ENCODE data around the gene NRXN3. TPM values are rescaled to one million over a fixed set of nuclear protein-coding genes. Genes with fewer than 3 reads are reported as not detected.

Gene NRXN3
- polyA plus RNA-seq, 1 of the 3 experiments (the other 2 are of a cell fraction), result 1.6 TPM

GRCh38 chr14:78298298-78298697 is 128.1 kb downstream of the NRXN3 start (continued):
- TF ChIP-seq MAX (IDR thresholded peaks at IDR 0.05; ENCODE audit: low read depth), result no peak

GRCh38 chr14:78302841-78303240 is 132.7 kb downstream of the NRXN3 start:
- TF ChIP-seq NRF1 (IDR thresholded peaks at IDR 0.05; ENCODE audit: low read depth, low read length), result no peak
- no peak for TF ChIP-seq SIN3A (IDR thresholded peaks at IDR 0.05; ENCODE audit: borderline replicate concordance, low read depth, low read length)
- no peak for TF ChIP-seq ELF1 (IDR thresholded peaks at IDR 0.05)
- TF ChIP-seq POLR2AphosphoS5 (IDR thresholded peaks at IDR 0.05; ENCODE audit: low read depth, low read length), result no peak
- TF ChIP-seq TCF12 (IDR thresholded peaks at IDR 0.05), result no peak
- no peak for TF ChIP-seq PBX3 (IDR thresholded peaks at IDR 0.05)
- no peak for TF ChIP-seq TEAD4 (IDR thresholded peaks at IDR 0.05; ENCODE audit: borderline replicate concordance, insufficient read depth)
- TF ChIP-seq IRF3 (IDR thresholded peaks at IDR 0.05; ENCODE audit: low read depth, low read length), result no peak
- no peak for TF ChIP-seq EZH2phosphoT487 (IDR thresholded peaks at IDR 0.05; ENCODE audit: borderline replicate concordance, low read depth)
- no peak for TF ChIP-seq RCOR1 (IDR thresholded peaks at IDR 0.05; ENCODE audit: low read length)

GRCh38 chr14:78307671-78308070 is 137.5 kb downstream of the NRXN3 start:
- CTCF ChIA-PET, result interaction anchor here (1.0 to 1.6 kb wide), 2 partner anchors 15 to 140 kb away, joined by 3 to 4 read pairs; no protein-coding TSS in a partner anchor
- H3K36me3 ChIP-seq (replicated peaks in 1 of 2; ENCODE audit: control insufficient read depth in 1 of 2, insufficient read depth in 2 of 2, low read length in 1 of 2), result no peaks in the 10 kb centered on the region
- no peak overlapping the region for H3K4me3 ChIP-seq (ENCODE audit: low read depth in 2 of 2, low read length in 1 of 2)
- 12% methylated on average over 2 of the region's 2 CpGs for WGBS (ENCODE audit: low lambda C conversion rate)
- no peaks in the 10 kb centered on the region for H3K79me2 ChIP-seq (ENCODE audit: insufficient read depth)
- H2AFZ ChIP-seq (ENCODE audit: low read depth), result no peak overlapping the region
- no peaks in the 10 kb centered on the region for H4K20me1 ChIP-seq (ENCODE audit: insufficient read depth)
- H3K9ac ChIP-seq, result no peak overlapping the region
- no peaks in the 10 kb centered on the region; a peak in 1 of 4 replicates for H3K4me1 ChIP-seq (ENCODE audit: control insufficient read depth in 1 of 2, insufficient read depth in 2 of 2, low read depth in 1 of 2, low read length in 1 of 2)
- no peaks in the 10 kb centered on the region for H3F3A ChIP-seq (replicated peaks; ENCODE audit: insufficient read depth)
- 0 out of 2 replicates have a peak, but pooled peaks cover 3% of the 10 kb centered on the region for H3K9me3 ChIP-seq
- H3K4me2 ChIP-seq, result no peak overlapping the region
- H3K27ac ChIP-seq (ENCODE audit: low read depth in 2 of 2, low read length in 1 of 2), result no peak overlapping the region
- POLR2A ChIA-PET, result no interaction called here
- DNase-seq, result no peak
- no peaks in the 10 kb centered on the region for H3K27me3 ChIP-seq (ENCODE audit: insufficient read depth)
- H3K9me2 ChIP-seq, result no peaks in the 10 kb centered on the region
- TF ChIP-seq ZBTB33 (IDR thresholded peaks at IDR 0.05; ENCODE audit: borderline replicate concordance, low read depth) (no peak), NFIC (IDR thresholded peaks at IDR 0.05; ENCODE audit: borderline replicate concordance) (no peak), USF2 (IDR thresholded peaks at IDR 0.05; ENCODE audit: borderline replicate concordance, low read depth, low read length) (no peak), IRF3 (IDR thresholded peaks at IDR 0.05; ENCODE audit: low read depth, low read length) (no peak), FOXM1 (IDR thresholded peaks at IDR 0.05; ENCODE audit: low read depth) (no peak)

More at GRCh38 chr14:78302841-78303240, 132.7 kb downstream of the NRXN3 start:
- H3K4me3 ChIP-seq (ENCODE audit: low read depth in 2 of 2, low read length in 1 of 2), result no peak overlapping the region
- H3K27ac ChIP-seq (ENCODE audit: low read depth in 2 of 2, low read length in 1 of 2), result no peak overlapping the region
- no peak for DNase-seq
- 29% methylated on average over 2 of the region's 2 CpGs for WGBS (ENCODE audit: low lambda C conversion rate)
- no peak overlapping the region for H3K4me2 ChIP-seq
- no peak overlapping the region for H2AFZ ChIP-seq (ENCODE audit: low read depth)
- no peaks in the 10 kb centered on the region for H3K36me3 ChIP-seq (replicated peaks in 1 of 2; ENCODE audit: control insufficient read depth in 1 of 2, insufficient read depth in 2 of 2, low read length in 1 of 2)
- H3K9me3 ChIP-seq, result no peaks in the 10 kb centered on the region
- no peaks in the 10 kb centered on the region for H3F3A ChIP-seq (replicated peaks; ENCODE audit: insufficient read depth)
- ChIA-PET CTCF (interaction anchor here (1.4 kb wide), 1 partner anchor 10 kb away, joined by 3 read pairs; no protein-coding TSS in a partner anchor), POLR2A (no interaction called here)
- H3K79me2 ChIP-seq (ENCODE audit: insufficient read depth), result no peaks in the 10 kb centered on the region
- no peaks in the 10 kb centered on the region for H4K20me1 ChIP-seq (ENCODE audit: insufficient read depth)
- no peaks in the 10 kb centered on the region for H3K9me2 ChIP-seq
- no peaks in the 10 kb centered on the region for H3K27me3 ChIP-seq (ENCODE audit: insufficient read depth)
- no peak overlapping the region for H3K9ac ChIP-seq
- no peaks in the 10 kb centered on the region; a peak in 1 of 4 replicates for H3K4me1 ChIP-seq (ENCODE audit: control insufficient read depth in 1 of 2, insufficient read depth in 2 of 2, low read depth in 1 of 2, low read length in 1 of 2)

Measured in SK-N-SH (cell line).